Measurements from ENCODE around the gene PTOV1. TPM values are rescaled to one million over a fixed set of nuclear protein-coding genes. Genes with fewer than 3 reads are reported as not detected.

The PTOV1 gene
- total and polyA plus RNA-seq, 10 of the 15 experiments (the other 5 are each of a cell fraction or from before 2014, with no cell fraction given) = 3.2 to 83.5 (median 22.3) TPM

- TF ChIP-seq ZBTB11 (CRISPR knock-in tag; IDR thresholded peaks at IDR 0.05) (no peak), ETV6 (conservative IDR thresholded peaks at IDR 0.05 in 1 of 2, IDR thresholded peaks at IDR 0.05 in 1 of 2; ENCODE audit: borderline replicate concordance in 1 of 2, low read depth in 1 of 2) (no peak), SMAD1 (IDR thresholded peaks at IDR 0.05; ENCODE audit: low read depth, partially characterized antibody) (no peak), CTCF (IDR thresholded peaks at IDR 0.05 in 2 of 3, conservative IDR thresholded peaks at IDR 0.05 in 1 of 3; ENCODE audit: control insufficient read depth in 2 of 3, extremely low read depth in 1 of 3, insufficient read depth in 1 of 3, low read depth in 3 of 3, low read length in 3 of 3) (no peak), KDM1A (IDR thresholded peaks at IDR 0.05; ENCODE audit: borderline replicate concordance) (no peak), USF2 (IDR thresholded peaks at IDR 0.05; ENCODE audit: borderline replicate concordance, low read depth, low read length) (no peak), HSF1 (IDR thresholded peaks at IDR 0.05; ENCODE audit: low read depth, low read length) (no peak), ATF2 (IDR thresholded peaks at IDR 0.05; ENCODE audit: low read length) (no peak), RBBP5 (conservative IDR thresholded peaks at IDR 0.05) (no peak)
Observed at GRCh38 chr19:49874503-49875157, 23.7 kb downstream of the PTOV1 start (continued).

All from GM12878 (cell line).